NB4 (cell line): ENCODE data around the gene SCGB3A1.

Experiments
- POLR2A ChIP-seq: IDR thresholded peaks from 2 replicates; pipeline ENCODE4 v1.6.1; 2011; ENCODE audit warnings: mild to moderate bottlenecking; ENCODE audit not compliant: insufficient read length; ENCODE audit errors: extremely low read depth
- TF ChIP-seq, protein P1 (sequence below): IDR thresholded peaks from one replicate; pipeline ENCODE4 v1.5.1; 2012; ENCODE audit warnings: low read depth, low read length

DNA sequence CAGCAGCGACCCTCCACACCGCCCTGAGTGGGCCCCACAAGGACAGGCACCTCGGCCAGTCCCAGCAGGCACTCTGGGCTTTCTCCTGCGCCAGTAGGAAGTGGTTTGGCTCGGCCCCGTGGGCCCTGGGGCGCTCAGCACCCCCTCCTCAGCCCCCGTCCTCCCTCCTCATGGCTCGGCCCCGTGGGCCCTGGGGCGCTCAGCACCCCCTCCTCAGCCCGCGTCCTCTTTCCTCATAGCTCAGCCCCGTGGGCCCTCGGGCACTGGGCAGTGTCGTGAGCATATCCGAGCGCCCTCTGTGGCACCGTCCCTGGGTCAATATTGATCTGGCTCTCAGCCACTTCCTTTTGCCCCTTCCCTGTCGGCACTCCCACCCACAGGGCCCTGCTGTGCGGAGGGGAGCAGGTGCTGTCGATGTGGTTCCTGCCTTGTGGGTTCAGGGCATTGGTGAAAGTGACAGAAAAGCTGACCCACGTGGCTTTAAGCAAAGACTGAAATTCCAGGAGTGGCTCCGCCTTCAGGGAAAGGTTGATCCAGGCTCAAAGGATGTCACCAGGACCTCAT, 5.5 kb upstream of the SCGB3A1 start:
- TF ChIP-seq, protein P1, sequence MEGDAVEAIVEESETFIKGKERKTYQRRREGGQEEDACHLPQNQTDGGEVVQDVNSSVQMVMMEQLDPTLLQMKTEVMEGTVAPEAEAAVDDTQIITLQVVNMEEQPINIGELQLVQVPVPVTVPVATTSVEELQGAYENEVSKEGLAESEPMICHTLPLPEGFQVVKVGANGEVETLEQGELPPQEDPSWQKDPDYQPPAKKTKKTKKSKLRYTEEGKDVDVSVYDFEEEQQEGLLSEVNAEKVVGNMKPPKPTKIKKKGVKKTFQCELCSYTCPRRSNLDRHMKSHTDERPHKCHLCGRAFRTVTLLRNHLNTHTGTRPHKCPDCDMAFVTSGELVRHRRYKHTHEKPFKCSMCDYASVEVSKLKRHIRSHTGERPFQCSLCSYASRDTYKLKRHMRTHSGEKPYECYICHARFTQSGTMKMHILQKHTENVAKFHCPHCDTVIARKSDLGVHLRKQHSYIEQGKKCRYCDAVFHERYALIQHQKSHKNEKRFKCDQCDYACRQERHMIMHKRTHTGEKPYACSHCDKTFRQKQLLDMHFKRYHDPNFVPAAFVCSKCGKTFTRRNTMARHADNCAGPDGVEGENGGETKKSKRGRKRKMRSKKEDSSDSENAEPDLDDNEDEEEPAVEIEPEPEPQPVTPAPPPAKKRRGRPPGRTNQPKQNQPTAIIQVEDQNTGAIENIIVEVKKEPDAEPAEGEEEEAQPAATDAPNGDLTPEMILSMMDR, result no peak
- no peak for TF ChIP-seq POLR2A
